ENCODE measurements around the gene CSTPP1.
"Not testable (repeated sequence)": the region's sequence is repeated elsewhere in the genome, so short reads cannot be mapped to it uniquely, and the experiment has no call there.

Gene CSTPP1

DNA sequence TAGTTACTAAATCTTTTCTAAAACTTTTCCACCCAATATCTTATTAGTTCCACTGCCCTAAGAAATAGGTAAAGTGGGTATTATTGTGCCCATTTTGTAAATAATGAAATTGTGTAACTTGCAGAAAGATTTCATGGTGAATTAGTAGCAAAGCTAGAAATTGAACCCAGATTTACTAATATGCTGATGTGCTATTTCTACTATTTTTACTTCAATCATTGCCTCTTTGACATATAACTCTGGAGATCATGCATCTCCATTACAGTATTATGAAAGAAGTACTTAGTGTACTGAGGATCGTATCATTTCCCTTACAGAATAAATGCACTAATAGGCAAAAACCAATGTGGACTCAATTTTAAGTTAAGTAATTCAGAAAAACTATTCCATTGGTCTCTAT lies 119.0 kb downstream of the CSTPP1 start:
- no peak for DNase-seq

DNA sequence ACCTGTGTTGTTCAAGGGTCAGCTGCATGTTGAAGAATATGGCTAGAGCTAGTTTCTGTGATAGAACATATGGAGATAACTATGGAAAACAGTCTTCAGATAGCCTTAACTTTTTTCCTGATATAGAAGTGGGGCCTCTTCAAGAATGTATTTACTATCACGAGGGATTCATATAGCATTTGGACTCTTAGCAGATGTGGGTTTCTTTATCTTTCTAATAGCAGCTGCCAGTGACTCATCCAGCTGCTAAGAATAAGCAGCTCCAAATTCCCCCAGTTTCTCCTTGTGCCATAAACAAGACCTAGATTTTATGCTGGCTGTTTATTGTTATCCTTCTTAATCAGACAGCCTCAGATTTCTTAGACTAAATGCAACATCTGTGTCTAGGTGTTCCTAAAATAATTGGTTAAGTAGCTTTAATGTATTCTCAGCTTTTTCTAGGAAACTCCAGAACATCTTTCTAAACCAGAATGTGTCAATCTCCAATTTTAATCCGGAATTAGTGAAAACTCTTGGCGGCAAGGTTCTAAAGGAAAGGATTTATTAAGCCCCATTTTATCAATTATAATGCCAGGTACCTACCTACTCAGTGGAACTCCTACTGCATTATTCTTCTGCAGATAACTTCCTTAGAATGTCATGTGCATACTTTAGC lies 119.8 kb downstream of the CSTPP1 start:
- no peak for DNase-seq

GRCh38 chr11:47057365-47057764 lies 120.8 kb downstream of the CSTPP1 start:
- DNase-seq = no peak

GRCh38 chr11:47060807-47061206 lies 124.2 kb downstream of the CSTPP1 start:
- no peak for DNase-seq

GRCh38 chr11:47061429-47062178 lies 125.0 kb downstream of the CSTPP1 start:
- no peak for DNase-seq

DNA sequence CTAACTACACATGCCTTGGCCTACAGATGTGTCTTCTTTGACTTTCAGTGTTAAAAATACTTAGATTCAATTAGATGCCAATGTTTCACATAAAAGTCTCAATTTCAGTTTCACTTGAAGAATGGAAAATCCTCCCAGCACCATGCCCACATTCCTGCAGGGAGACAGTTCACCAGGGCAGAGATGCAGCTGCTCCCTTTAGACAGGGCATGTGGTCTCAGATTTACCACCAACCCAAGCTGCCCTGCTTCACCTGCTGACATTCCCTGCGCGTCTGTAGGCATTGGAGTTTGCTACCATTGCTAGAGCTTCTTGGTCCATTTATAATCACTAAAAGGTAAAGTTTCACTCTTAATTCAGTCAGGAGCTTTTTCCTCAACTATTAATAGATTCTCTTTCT lies 126.2 kb downstream of the CSTPP1 start:
- no peak for DNase-seq

- DNase-seq = no peak
Measured at GRCh38 chr11:47067401-47067800, 130.8 kb downstream of the CSTPP1 start.

DNA sequence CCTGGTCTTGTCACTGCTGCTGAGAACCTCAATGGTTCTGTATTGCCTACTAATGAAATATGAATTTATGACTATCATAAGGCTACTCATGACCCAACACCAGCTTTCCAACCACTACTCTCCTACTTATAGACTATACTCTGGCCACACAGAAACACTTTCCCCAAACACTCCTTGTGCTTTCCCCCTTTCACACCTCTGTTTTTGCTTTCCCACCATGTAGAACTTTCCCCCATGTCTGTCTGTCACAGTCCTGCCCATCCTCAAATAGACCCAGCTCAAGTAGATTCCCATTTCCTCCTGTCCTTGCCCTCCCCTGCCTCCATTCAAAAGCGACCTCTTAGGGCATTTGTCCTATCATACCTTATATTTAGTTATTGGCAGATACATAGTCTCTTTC lies 134.2 kb downstream of the CSTPP1 start:
- no peak for DNase-seq

DNA sequence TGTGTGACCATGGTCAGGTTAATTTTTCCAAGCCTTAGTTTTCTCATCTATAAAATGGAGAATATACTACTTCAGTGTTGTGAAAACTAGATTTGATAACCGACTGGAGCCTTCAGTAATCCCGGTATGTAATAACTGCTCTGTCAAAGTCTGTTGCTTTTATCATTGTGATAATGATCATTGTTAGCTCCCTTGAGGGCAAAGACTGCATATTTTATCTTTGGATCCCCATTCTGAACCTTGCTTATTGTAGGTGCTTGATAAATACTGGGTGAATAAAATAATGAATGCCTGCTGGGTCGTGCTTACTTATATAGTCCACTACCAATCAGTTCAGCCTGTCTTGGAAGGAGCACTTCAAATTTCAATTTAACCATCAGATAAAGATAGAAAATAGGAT lies 134.8 kb downstream of the CSTPP1 start:
- DNase-seq = no peak

DNA sequence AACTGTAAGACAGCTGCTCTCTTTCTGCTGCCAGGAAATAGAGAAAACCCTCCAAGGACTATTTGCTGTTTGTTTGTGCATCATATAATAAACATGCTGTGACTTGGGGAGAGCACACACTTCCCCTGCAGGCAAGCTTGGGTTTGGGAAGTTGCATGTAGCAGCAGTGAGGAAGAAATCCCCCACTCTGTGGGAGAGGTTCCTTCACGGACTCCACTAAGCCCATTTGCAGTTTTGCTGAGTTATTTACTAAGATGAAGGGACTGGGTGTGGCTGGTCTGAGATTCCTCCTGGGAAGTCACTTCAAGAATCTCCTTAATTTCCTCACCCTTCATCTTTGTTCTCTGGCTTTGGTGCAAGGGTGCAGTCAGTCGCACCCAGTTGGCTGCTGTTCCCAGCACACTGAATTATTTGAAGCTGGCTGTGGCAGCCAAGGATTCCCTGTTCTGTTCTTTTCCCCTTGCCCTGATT lies 135.3 kb downstream of the CSTPP1 start:
- DNase-seq = peak; percentile 59

GRCh38 chr11:47078751-47079521 lies 142.4 kb downstream of the CSTPP1 start:
- no peak for DNase-seq

DNA sequence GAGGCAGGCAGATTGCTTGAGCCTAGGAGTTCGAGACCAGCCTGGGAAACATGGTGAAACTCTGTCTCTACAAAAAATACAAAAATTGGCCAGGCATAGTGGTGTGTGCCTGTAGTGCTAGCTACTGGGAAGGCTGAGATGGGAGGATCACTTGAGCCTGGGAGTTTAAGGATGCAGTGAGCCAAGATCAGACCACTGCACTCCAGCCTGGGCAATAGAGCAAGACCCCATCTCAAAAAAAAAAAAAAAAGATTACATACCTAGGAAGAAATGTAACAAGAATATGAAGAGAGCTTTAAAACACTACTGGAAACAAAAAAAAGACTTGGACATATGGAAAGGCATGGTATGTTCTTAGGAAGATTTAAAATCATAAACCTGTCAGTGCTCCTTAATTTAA lies 144.2 kb downstream of the CSTPP1 start:
- not testable (repeated sequence) for DNase-seq

- DNase-seq = no peak
Measured at GRCh38 chr11:47083913-47084312, 147.4 kb downstream of the CSTPP1 start.

DNA sequence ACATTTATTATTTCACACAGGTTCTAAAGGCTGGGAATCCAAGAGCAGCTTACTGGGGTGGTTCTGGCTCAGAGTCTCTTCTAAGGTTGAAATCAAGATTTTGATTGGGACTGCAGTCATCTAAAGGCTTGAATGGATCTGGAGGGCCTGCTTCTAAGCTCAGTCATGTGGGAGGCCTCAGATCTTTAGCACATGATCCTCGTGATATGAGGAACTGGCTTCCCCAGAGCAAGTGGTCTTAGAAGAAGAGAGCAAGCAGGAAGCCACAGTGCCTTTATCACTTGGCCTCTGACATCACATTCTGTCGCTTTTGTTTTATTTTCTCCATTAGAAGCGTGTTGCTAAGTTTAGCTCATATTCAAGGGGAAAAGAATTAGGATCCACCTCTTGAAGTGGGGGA lies 151.2 kb downstream of the CSTPP1 start:
- DNase-seq = no peak

- DNase-seq = no peak
Measured at GRCh38 chr11:47093541-47093940, 157.0 kb downstream of the CSTPP1 start.

GRCh38 chr11:47096871-47097270 lies 160.3 kb downstream of the CSTPP1 start:
- not testable (repeated sequence) for DNase-seq

DNA sequence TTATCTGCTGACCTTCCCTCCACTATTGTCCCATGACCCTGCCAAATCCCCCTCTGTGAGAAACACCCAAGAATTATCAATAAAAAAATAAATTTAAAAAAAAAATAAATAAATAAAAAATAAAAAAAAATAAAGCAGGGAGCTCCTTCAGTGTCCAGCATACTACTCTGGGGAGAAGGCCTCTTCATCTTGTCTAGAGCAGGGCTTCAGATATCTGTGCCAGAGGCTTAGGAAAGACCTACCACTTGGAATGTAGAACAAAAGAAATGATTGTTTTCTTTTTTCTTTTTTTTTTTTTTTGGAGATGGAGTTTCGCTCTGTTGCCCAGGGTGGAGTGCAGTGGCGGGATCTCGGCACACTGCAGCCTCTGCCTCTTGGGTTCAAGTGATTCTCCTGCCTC lies 161.7 kb downstream of the CSTPP1 start:
- not testable (repeated sequence) for DNase-seq

DNA sequence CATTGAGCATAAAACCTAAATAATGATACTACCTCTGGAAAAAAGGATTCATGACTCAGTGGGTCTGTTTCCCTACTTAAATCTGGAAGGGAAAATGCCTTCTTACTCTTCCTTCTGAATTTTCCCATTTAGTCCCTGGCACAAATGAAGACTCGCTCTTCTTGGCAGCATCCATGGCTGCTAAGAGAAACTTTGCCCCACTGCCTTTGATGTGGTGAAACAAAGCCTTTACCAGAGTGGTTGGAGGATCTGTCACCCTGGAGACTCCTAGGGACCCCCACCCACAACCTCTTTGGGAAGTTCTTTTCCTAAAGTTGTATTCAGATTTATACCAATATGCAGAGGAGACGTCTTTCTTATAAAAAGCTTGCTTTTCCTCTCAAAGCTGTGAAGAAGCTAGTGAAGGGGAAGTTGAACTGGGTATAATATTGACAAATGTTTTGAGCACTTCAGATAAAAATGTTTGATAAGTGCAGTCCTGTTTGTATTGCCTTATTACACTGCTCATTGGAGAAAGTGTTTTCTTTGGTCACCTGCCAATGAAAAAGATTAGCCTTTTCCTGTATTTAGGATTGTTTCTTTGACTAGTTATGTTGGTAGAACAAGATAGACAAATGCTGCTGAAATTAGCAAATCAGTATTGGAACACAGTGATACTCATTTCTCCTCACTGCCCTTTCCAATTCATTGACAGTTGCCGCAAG lies 162.8 kb downstream of the CSTPP1 start:
- DNase-seq = no peak

DNA sequence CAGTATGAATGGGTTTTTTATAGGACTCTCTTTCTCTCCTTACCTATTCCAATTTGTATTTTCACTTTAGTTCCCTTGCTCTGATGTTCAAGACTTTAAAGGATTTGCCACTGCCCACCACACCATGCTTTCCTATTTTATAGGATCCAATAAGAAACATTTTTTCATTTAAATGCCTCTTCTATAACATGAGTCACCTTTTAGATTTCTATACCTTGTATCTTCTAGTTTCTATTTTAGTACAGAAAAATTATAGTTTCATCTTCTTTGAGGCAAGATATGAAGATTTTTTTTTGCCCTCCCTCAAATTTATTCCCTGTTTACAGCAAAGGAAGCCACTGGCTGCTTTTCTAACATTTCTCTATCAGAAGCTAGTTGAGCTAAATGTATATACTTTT lies 163.4 kb downstream of the CSTPP1 start:
- DNase-seq = no peak

DNA sequence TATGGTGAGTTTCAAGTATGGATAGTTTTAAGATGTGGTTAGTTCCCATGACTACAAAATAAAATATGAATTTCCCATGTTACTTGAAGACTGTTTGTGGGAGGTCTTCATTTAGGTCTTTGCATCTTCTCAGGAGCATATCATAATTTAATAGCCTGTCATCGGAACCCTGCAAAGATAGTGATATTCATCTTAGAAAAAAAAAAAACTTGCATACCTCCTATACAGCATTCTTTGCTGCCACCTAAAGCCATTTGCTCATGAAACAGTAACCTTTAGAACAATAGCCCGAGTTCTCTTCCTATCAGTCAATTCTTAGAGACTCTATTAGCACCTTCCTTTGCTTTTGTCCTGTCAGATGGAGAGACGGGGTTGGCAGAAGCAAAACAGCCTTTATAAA lies 164.8 kb downstream of the CSTPP1 start:
- no peak for DNase-seq

DNA sequence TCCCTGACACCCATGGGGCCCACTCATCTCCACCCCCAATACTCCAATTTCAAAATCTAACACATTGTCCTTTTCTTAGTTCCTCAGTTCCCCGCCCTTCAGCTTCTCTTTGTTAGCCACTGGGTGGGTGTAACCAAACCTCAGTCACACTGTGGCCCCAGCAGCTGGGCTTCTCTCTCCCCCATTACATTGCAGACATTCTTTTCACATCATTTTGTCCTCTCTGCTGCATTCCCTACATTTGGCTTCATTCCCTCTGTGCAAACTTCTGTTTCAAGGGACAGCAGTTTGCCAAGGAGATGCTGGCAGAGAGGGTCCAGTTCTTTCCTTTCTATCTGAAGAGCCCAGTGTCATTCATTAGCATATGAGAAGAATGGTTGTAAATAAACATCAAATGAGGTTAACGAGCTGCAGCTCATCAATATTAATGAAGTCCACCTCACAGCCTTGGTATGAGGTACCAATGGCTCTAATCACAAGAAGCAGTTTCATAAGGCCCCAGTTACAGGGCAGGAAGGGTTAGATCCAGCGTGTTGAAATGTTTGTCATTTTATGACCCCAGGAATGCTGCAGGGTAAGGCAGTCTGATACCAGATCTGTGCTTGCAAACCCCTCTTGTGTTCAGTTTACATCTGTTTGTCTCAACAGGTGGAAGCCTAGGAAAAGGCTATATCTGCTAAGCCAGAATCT lies 167.8 kb downstream of the CSTPP1 start:
- peak; percentile 78 for DNase-seq

- DNase-seq = no peak
Measured at GRCh38 chr11:47105541-47105940, 169.0 kb downstream of the CSTPP1 start.

GRCh38 chr11:47105974-47106373 lies 169.4 kb downstream of the CSTPP1 start:
- no peak for DNase-seq
